Measurements from ENCODE around the gene CFAP69. TPM values are rescaled to one million over a fixed set of nuclear protein-coding genes. Genes with fewer than 3 reads are reported as not detected.

CFAP69 gene
- total RNA-seq, 1 experiment from 2014 or later: 3.4 TPM

- TF ChIP-seq RELA (CRISPR knock-in tag; IDR thresholded peaks at IDR 0.05; ENCODE audit: borderline replicate concordance) (no peak), CREB1 (CRISPR knock-in tag; IDR thresholded peaks at IDR 0.05) (no peak), GABPB1 (CRISPR knock-in tag; IDR thresholded peaks at IDR 0.05) (no peak), SOX15 (CRISPR knock-in tag; IDR thresholded peaks at IDR 0.05) (no peak), ATF3 (CRISPR knock-in tag; conservative IDR thresholded peaks at IDR 0.05) (no peak), ATF6 (CRISPR knock-in tag; IDR thresholded peaks at IDR 0.05) (no peak), ZNF317 (CRISPR knock-in tag; IDR thresholded peaks at IDR 0.05; ENCODE audit: borderline replicate concordance, low read depth) (no peak), MAX (CRISPR knock-in tag; IDR thresholded peaks at IDR 0.05) (no peak)
- TF ChIP-seq, protein P1, sequence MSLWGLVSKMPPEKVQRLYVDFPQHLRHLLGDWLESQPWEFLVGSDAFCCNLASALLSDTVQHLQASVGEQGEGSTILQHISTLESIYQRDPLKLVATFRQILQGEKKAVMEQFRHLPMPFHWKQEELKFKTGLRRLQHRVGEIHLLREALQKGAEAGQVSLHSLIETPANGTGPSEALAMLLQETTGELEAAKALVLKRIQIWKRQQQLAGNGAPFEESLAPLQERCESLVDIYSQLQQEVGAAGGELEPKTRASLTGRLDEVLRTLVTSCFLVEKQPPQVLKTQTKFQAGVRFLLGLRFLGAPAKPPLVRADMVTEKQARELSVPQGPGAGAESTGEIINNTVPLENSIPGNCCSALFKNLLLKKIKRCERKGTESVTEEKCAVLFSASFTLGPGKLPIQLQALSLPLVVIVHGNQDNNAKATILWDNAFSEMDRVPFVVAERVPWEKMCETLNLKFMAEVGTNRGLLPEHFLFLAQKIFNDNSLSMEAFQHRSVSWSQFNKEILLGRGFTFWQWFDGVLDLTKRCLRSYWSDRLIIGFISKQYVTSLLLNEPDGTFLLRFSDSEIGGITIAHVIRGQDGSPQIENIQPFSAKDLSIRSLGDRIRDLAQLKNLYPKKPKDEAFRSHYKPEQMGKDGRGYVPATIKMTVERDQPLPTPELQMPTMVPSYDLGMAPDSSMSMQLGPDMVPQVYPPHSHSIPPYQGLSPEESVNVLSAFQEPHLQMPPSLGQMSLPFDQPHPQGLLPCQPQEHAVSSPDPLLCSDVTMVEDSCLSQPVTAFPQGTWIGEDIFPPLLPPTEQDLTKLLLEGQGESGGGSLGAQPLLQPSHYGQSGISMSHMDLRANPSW (CRISPR knock-in tag; conservative IDR thresholded peaks at IDR 0.05; ENCODE audit: low read depth): no peak
- TF ChIP-seq, protein P2, sequence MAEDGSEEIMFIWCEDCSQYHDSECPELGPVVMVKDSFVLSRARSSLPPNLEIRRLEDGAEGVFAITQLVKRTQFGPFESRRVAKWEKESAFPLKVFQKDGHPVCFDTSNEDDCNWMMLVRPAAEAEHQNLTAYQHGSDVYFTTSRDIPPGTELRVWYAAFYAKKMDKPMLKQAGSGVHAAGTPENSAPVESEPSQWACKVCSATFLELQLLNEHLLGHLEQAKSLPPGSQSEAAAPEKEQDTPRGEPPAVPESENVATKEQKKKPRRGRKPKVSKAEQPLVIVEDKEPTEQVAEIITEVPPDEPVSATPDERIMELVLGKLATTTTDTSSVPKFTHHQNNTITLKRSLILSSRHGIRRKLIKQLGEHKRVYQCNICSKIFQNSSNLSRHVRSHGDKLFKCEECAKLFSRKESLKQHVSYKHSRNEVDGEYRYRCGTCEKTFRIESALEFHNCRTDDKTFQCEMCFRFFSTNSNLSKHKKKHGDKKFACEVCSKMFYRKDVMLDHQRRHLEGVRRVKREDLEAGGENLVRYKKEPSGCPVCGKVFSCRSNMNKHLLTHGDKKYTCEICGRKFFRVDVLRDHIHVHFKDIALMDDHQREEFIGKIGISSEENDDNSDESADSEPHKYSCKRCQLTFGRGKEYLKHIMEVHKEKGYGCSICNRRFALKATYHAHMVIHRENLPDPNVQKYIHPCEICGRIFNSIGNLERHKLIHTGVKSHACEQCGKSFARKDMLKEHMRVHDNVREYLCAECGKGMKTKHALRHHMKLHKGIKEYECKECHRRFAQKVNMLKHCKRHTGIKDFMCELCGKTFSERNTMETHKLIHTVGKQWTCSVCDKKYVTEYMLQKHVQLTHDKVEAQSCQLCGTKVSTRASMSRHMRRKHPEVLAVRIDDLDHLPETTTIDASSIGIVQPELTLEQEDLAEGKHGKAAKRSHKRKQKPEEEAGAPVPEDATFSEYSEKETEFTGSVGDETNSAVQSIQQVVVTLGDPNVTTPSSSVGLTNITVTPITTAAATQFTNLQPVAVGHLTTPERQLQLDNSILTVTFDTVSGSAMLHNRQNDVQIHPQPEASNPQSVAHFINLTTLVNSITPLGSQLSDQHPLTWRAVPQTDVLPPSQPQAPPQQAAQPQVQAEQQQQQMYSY (CRISPR knock-in tag; IDR thresholded peaks at IDR 0.05): no peak
- TF ChIP-seq, protein P3, sequence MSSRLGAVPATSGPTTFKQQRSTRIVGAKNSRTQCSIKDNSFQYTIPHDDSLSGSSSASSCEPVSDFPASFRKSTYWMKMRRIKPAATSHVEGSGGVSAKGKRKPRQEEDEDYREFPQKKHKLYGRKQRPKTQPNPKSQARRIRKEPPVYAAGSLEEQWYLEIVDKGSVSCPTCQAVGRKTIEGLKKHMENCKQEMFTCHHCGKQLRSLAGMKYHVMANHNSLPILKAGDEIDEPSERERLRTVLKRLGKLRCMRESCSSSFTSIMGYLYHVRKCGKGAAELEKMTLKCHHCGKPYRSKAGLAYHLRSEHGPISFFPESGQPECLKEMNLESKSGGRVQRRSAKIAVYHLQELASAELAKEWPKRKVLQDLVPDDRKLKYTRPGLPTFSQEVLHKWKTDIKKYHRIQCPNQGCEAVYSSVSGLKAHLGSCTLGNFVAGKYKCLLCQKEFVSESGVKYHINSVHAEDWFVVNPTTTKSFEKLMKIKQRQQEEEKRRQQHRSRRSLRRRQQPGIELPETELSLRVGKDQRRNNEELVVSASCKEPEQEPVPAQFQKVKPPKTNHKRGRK (CRISPR knock-in tag; IDR thresholded peaks at IDR 0.05; ENCODE audit: borderline replicate concordance): no peak
- no peak overlapping the region for H3K27ac Mint-ChIP-seq
- ChIA-PET POLR2A (interaction anchor here (0.9 to 1.8 kb wide), 3 partner anchors 13 to 193 kb away, joined by 3 to 5 read pairs (median 3); partner anchors contain the start of gene CLDN12), CTCF (interaction anchor here (1.4 to 2.1 kb wide), 2 partner anchors 50 to 56 kb away, joined by 7 to 15 read pairs; partner anchors contain the start of gene STEAP1)
- no peaks in the 10 kb centered on the region for H3K27me3 Mint-ChIP-seq (ENCODE audit: low read depth)
- H3K4me3 Mint-ChIP-seq: no peak overlapping the region
- H3K9me3 Mint-ChIP-seq: no peaks in the 10 kb centered on the region
- ATAC-seq (no peak), DNase-seq (ENCODE audit: low spot score) (no peak)
- H3K4me1 Mint-ChIP-seq: peaks cover 10% of the 10 kb centered on the region
- H3K36me3 Mint-ChIP-seq: no peaks in the 10 kb centered on the region
These were observed 34.5 kb upstream of the CFAP69 start for GRCh38 chr7:90210475-90210874.

DNA sequence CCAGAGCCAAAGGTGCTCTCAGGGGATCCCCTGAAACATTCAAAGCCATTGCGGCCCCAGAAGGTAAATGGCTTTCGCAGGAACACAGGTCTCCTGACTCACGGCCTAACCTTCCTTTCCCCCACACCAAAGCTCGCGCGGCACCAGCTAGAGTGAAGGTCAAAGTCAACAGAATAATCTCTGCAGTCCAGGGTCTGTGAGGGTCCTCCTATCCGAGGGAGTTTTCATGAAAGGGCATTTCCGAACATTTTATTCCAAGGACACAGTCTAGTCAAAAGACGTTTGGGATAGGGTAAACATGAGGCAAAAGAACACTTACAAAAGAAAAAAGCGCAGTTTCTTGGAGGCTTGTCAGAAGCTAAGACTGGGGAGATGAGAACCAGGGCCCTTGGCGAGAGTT, 34.0 kb upstream of the CFAP69 start:
- peak overlapping the region; percentile 57 for H3K27ac Mint-ChIP-seq
- peak; percentile 12 for DNase-seq (ENCODE audit: low spot score)
- POLR2A ChIA-PET: interaction anchor here (0.6 to 1.8 kb wide), 8 partner anchors 13 to 193 kb away, joined by 3 to 13 read pairs (median 3); partner anchors contain the start of genes CLDN12 and STEAP1
- no peak overlapping the region for H3K4me3 Mint-ChIP-seq
- no peaks in the 10 kb centered on the region for H3K36me3 Mint-ChIP-seq
- CTCF ChIA-PET: interaction anchor here (0.7 to 2.9 kb wide), 14 partner anchors 13 to 217 kb away, joined by 3 to 29 read pairs (median 4); partner anchors contain the start of genes CFAP69, CLDN12 and STEAP1
- H3K4me1 Mint-ChIP-seq: peaks cover 16% of the 10 kb centered on the region
- H3K27me3 Mint-ChIP-seq (ENCODE audit: low read depth): no peaks in the 10 kb centered on the region
- H3K9me3 Mint-ChIP-seq: no peaks in the 10 kb centered on the region
- ATAC-seq: peak; percentile 6; the same call in 1 of the 2 replicates
- TF ChIP-seq JUN (CRISPR knock-in tag; IDR thresholded peaks at IDR 0.05) (no peak), NFE2L1 (CRISPR knock-in tag; IDR thresholded peaks at IDR 0.05) (no peak), ATF6 (CRISPR knock-in tag; IDR thresholded peaks at IDR 0.05) (no peak), ESRRA (CRISPR knock-in tag; IDR thresholded peaks at IDR 0.05; ENCODE audit: borderline replicate concordance) (no peak), TEAD1 (CRISPR knock-in tag; IDR thresholded peaks at IDR 0.05) (no peak)
- TF ChIP-seq, protein P4, sequence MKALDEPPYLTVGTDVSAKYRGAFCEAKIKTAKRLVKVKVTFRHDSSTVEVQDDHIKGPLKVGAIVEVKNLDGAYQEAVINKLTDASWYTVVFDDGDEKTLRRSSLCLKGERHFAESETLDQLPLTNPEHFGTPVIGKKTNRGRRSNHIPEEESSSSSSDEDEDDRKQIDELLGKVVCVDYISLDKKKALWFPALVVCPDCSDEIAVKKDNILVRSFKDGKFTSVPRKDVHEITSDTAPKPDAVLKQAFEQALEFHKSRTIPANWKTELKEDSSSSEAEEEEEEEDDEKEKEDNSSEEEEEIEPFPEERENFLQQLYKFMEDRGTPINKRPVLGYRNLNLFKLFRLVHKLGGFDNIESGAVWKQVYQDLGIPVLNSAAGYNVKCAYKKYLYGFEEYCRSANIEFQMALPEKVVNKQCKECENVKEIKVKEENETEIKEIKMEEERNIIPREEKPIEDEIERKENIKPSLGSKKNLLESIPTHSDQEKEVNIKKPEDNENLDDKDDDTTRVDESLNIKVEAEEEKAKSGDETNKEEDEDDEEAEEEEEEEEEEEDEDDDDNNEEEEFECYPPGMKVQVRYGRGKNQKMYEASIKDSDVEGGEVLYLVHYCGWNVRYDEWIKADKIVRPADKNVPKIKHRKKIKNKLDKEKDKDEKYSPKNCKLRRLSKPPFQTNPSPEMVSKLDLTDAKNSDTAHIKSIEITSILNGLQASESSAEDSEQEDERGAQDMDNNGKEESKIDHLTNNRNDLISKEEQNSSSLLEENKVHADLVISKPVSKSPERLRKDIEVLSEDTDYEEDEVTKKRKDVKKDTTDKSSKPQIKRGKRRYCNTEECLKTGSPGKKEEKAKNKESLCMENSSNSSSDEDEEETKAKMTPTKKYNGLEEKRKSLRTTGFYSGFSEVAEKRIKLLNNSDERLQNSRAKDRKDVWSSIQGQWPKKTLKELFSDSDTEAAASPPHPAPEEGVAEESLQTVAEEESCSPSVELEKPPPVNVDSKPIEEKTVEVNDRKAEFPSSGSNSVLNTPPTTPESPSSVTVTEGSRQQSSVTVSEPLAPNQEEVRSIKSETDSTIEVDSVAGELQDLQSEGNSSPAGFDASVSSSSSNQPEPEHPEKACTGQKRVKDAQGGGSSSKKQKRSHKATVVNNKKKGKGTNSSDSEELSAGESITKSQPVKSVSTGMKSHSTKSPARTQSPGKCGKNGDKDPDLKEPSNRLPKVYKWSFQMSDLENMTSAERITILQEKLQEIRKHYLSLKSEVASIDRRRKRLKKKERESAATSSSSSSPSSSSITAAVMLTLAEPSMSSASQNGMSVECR (CRISPR knock-in tag; IDR thresholded peaks at IDR 0.05; ENCODE audit: borderline replicate concordance): no peak

Measured in WTC11 (cell line).